GM23338 (cell line): ENCODE measurements around the gene BCAS3. TPM values are rescaled to one million over a fixed set of nuclear protein-coding genes. Genes with fewer than 3 reads are reported as not detected.

Experiments used
- ATAC-seq: fragments of 200-7000 bp; cut with Tn5 transposase; 3 replicates; pipeline ENCODE4 v1.9.1; 2020
- DNase-seq: peaks from one replicate; pipeline ENCODE4 v3.0.0-alpha.2; 2015; ENCODE audit warnings: low spot score
- H2AFZ ChIP-seq: fragments of 200-600 bp; sonication (generic); 2 replicates; pipeline ENCODE4 v1.8.0; 2016; ENCODE audit warnings: antibody characterized with exemption, mild to moderate bottlenecking, moderate library complexity
- H3F3A ChIP-seq: fragments of 200-600 bp; sonication (generic); replicated peaks from 2 replicates; pipeline ENCODE4 v1.8.0; 2017; ENCODE audit warnings: antibody characterized with exemption, mixed run types, low read depth
- H3K27ac ChIP-seq: fragments of 200-600 bp; sonication (generic); 2 replicates; pipeline ENCODE4 v1.6.1; 2016; ENCODE audit warnings: low read depth
- H3K27me3 ChIP-seq: fragments of 200-600 bp; sonication (generic); 2 replicates; pipeline ENCODE4 v1.8.0; 2016; ENCODE audit warnings: mild to moderate bottlenecking, mixed run types, moderate library complexity; ENCODE audit not compliant: insufficient read depth
- H3K36me3 ChIP-seq: fragments of 200-600 bp; sonication (generic); 2 replicates; pipeline ENCODE4 v1.8.0; 2016; ENCODE audit warnings: mild to moderate bottlenecking; ENCODE audit not compliant: insufficient read depth
- H3K4me1 ChIP-seq: fragments of 200-600 bp; sonication (generic); 2 replicates; pipeline ENCODE4 v1.8.0; 2016; ENCODE audit warnings: mild to moderate bottlenecking, moderate library complexity; ENCODE audit not compliant: insufficient read depth
- H3K4me2 ChIP-seq: fragments of 200-600 bp; sonication (generic); 2 replicates; pipeline ENCODE4 v1.7.1; 2017; ENCODE audit warnings: mixed run types
- H3K4me3 ChIP-seq: fragments of 200-600 bp; sonication (generic); 2 replicates; pipeline ENCODE4 v1.6.1; 2016; ENCODE audit warnings: mixed run types
- H3K79me2 ChIP-seq: fragments of 200-600 bp; sonication (generic); replicated peaks from 2 replicates; pipeline ENCODE4 v1.8.0; 2017; ENCODE audit warnings: mild to moderate bottlenecking; ENCODE audit not compliant: insufficient read depth
- H3K9me2 ChIP-seq: fragments of 200-600 bp; sonication (generic); 2 replicates; pipeline ENCODE4 v1.8.0; 2017; ENCODE audit not compliant: insufficient read depth
- H4K20me1 ChIP-seq: fragments of 200-600 bp; sonication (generic); replicated peaks from 2 replicates; pipeline ENCODE4 v1.8.0; 2017; ENCODE audit warnings: mild to moderate bottlenecking; ENCODE audit not compliant: insufficient read depth
- H3K27ac Mint-ChIP-seq: 2 replicates; pipeline ENCODE4 v1.8.0; 2020; ENCODE audit warnings: inconsistent platforms, mild to moderate bottlenecking, moderate library complexity, mixed read lengths
- H3K27me3 Mint-ChIP-seq: 3 replicates; pipeline ENCODE4 v1.8.0; 2022; ENCODE audit warnings: low read depth, mild to moderate bottlenecking, moderate library complexity, mixed read lengths, inconsistent platforms; ENCODE audit not compliant: insufficient read depth, poor library complexity
- H3K36me3 Mint-ChIP-seq: 3 replicates; pipeline ENCODE4 v1.8.0; 2021; ENCODE audit warnings: low read depth, mild to moderate bottlenecking, inconsistent platforms, moderate library complexity, mixed read lengths
- H3K4me1 Mint-ChIP-seq: 3 replicates; pipeline ENCODE4 v1.8.0; 2020; ENCODE audit warnings: mild to moderate bottlenecking, inconsistent platforms, mixed read lengths
- H3K4me3 Mint-ChIP-seq: 3 replicates; pipeline ENCODE4 v1.8.0; 2021; ENCODE audit warnings: moderate library complexity, mild to moderate bottlenecking, inconsistent platforms, mixed read lengths
- H3K9me3 Mint-ChIP-seq: 3 replicates; pipeline ENCODE4 v1.8.0; 2020; ENCODE audit warnings: moderate library complexity, mild to moderate bottlenecking, inconsistent platforms, mixed read lengths
- CREB1 ChIP-seq: fragments of 250-450 bp; sonication (Bioruptor Pico); IDR thresholded peaks from 2 replicates; pipeline ENCODE4 v1.5.0; 2020; ENCODE audit warnings: low read depth, mild to moderate bottlenecking, moderate library complexity
- CTCF ChIP-seq, 2 experiments: fragments of 200-600 bp in 1 of 2; sonication (generic) in 1 of 2; conservative IDR thresholded peaks; 2 replicates each; pipeline versions ENCODE4 v1.5.1 to v1.6.1; 2016 to 2017; ENCODE audit warnings: antibody characterized with exemption in 2 of 2, low read depth in 2 of 2, mild to moderate bottlenecking in 2 of 2, moderate library complexity in 1 of 2
- ETS1 ChIP-seq: IDR thresholded peaks from 2 replicates; pipeline ENCODE4 v1.6.1; 2016; ENCODE audit warnings: antibody characterized with exemption
- EZH2 ChIP-seq: fragments of 200-600 bp; sonication (generic); IDR thresholded peaks from one replicate; pipeline ENCODE4 v1.8.0; 2017; ENCODE audit warnings: antibody characterized with exemption, mild to moderate bottlenecking, low read depth; ENCODE audit not compliant: unreplicated experiment
- NANOG ChIP-seq: IDR thresholded peaks from 2 replicates; pipeline ENCODE4 v1.6.1; 2016; ENCODE audit warnings: antibody characterized with exemption, borderline replicate concordance
- POLR2AphosphoS5 ChIP-seq: IDR thresholded peaks from 2 replicates; pipeline ENCODE4 v1.6.1; 2016; ENCODE audit warnings: antibody characterized with exemption, low read depth
- REST ChIP-seq: IDR thresholded peaks from one replicate; pipeline ENCODE4 v1.6.1; 2018; ENCODE audit warnings: antibody characterized with exemption; ENCODE audit not compliant: unreplicated experiment
- STAT1 ChIP-seq: IDR thresholded peaks from one replicate; pipeline ENCODE4 v1.6.1; 2016; ENCODE audit warnings: antibody characterized with exemption; ENCODE audit not compliant: unreplicated experiment
- ZNF114 ChIP-seq: fragments of 250-450 bp; sonication (Bioruptor Pico); IDR thresholded peaks from 2 replicates; pipeline ENCODE4 v1.5.0; 2020; ENCODE audit warnings: mild to moderate bottlenecking, moderate library complexity
- ZNF331 ChIP-seq: fragments of 250-450 bp; sonication (Bioruptor Pico); IDR thresholded peaks from 2 replicates; pipeline ENCODE4 v1.5.0; 2020; ENCODE audit warnings: low read depth, mild to moderate bottlenecking, moderate library complexity
- polyA plus RNA-seq: library from polyadenylated mRNA; unstranded; fragments of >200 nt; fragmentation: Nextera tagmentation; extraction: Ambion mirVana; gene quantifications from 2 replicates; pipeline ENCODE4 v1.2.1, GENCODE V29; 2016
- total RNA-seq: library from RNA; depleted of rRNA; stranded (reverse); fragments of >200 nt; shearing (Covaris generic); gene quantifications from 2 replicates; pipeline ENCODE4 v1.2.3, GENCODE V29; 2014

BCAS3 gene
- total and polyA plus RNA-seq, 2 experiments from 2014 or later, result 8.2 to 28.0 TPM

GRCh38 chr17:61422116-61422799 is 744.6 kb downstream of the BCAS3 start:
- TF ChIP-seq EZH2 (no peak), STAT1 (no peak)
- H3K27me3 Mint-ChIP-seq, result peaks cover 10% of the 10 kb centered on the region
- H3K27me3 ChIP-seq, result peaks cover 15% of the 10 kb centered on the region
- no peak overlapping the region for H3K4me3 Mint-ChIP-seq
- no peak overlapping the region for H3K4me2 ChIP-seq
- ATAC-seq (no peak), DNase-seq (no peak)
- no peak overlapping the region for H3K4me3 ChIP-seq
- no peaks in the 10 kb centered on the region for H3F3A ChIP-seq
- H3K4me1 ChIP-seq, result no peaks in the 10 kb centered on the region
- no peaks in the 10 kb centered on the region for H3K79me2 ChIP-seq
- no peak overlapping the region for H3K27ac Mint-ChIP-seq
- no peaks in the 10 kb centered on the region for H3K36me3 ChIP-seq
- no peaks in the 10 kb centered on the region for H3K9me3 Mint-ChIP-seq
- no peaks in the 10 kb centered on the region for H4K20me1 ChIP-seq
- H3K4me1 Mint-ChIP-seq, result peaks cover 7% of the 10 kb centered on the region; the same call in 1 of the 3 replicates
- H3K9me2 ChIP-seq, result no peaks in the 10 kb centered on the region
- no peak overlapping the region for H3K27ac ChIP-seq
- no peaks in the 10 kb centered on the region for H3K36me3 Mint-ChIP-seq
- H2AFZ ChIP-seq, result no peak overlapping the region

- Mint-ChIP-seq H3K27me3 (peaks cover 9% of the 10 kb centered on the region), H3K27ac (no peak overlapping the region), H3K4me1 (peaks cover 7% of the 10 kb centered on the region; the same call in 1 of the 3 replicates), H3K4me3 (no peak overlapping the region), H3K9me3 (no peaks in the 10 kb centered on the region), H3K36me3 (no peaks in the 10 kb centered on the region)
- Histone ChIP-seq H3K79me2 (no peaks in the 10 kb centered on the region), H3K4me3 (no peak overlapping the region), H3K4me1 (no peaks in the 10 kb centered on the region), H3K36me3 (no peaks in the 10 kb centered on the region), H3F3A (no peaks in the 10 kb centered on the region), H2AFZ (no peak overlapping the region), H4K20me1 (no peaks in the 10 kb centered on the region), H3K27ac (no peak overlapping the region), H3K27me3 (peaks cover 10% of the 10 kb centered on the region; the same call in 1 of the 2 replicates), H3K4me2 (no peak overlapping the region), H3K9me2 (no peaks in the 10 kb centered on the region)
- DNase-seq (no peak), ATAC-seq (no peak)
- no peak for TF ChIP-seq CTCF (conservative IDR thresholded peaks at IDR 0.05; ENCODE audit: low read depth in 2 of 2)
- no peak for TF ChIP-seq REST
- TF ChIP-seq ZNF331 (CRISPR knock-in tag), result no peak
- no peak for TF ChIP-seq ETS1
- no peak for TF ChIP-seq POLR2AphosphoS5
- TF ChIP-seq CREB1, result no peak
- TF ChIP-seq ZNF114 (CRISPR knock-in tag), result no peak
- no peak for TF ChIP-seq STAT1
- no peak for TF ChIP-seq NANOG
- TF ChIP-seq EZH2, result no peak
Measured at GRCh38 chr17:61422869-61423268, 745.2 kb downstream of the BCAS3 start.
